Effector CD8-positive, alpha-beta T cell (primary cell): Measurements from ENCODE around the gene SELP.
A peak's percentile ranks its signal among the peaks of the same experiment; 100 is the strongest.

Experiments
- DNase-seq: peaks from one replicate; lab custom pipeline; 2025; lab: John Stamatoyannopoulos, UW

Gene SELP

GRCh38 chr1:169620565-169620964 lies 9.4 kb downstream of the SELP start:
- no peak for DNase-seq

- DNase-seq: no peak
Measured at GRCh38 chr1:169618367-169618766, 11.6 kb downstream of the SELP start.

DNA sequence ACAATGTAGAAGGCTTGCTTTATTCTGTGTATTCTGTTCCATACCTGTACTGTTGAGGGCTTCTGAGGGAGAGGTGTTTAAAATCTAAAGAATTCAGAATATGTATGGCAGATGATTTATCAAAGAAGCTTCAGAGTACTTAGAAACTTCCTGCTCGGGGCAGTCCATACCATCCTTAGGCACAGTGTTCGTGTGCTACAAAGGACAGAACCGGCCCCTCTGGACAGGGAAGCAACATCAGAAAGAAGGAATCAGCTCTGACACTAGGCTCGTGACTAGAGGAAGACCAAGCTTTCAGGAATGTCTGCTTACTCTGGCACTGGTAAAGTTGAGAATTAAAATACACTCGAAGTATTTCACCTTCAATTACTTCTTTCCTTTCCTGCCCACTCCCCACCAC lies 14.1 kb downstream of the SELP start:
- DNase-seq: no peak

DNA sequence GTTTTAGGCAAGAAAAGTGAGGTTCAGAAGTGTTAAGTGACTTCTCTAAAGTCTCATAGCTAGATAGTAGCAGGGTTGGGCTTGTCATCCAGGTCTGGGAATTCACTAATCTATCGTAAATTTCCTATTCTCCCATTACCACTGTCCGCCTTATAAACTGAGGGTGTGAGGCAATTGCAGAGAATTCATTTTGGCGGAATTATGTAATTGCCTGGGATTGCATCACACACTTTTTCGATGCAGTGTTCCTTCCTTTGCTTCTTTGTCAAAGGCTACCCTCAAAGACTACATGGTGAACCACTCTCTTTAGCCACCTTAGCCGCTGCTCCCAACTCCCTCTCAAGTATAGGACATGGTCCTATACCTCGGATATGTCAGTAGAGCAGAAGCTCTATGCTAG lies 19.1 kb downstream of the SELP start:
- DNase-seq: no peak

GRCh38 chr1:169610108-169610507 lies 19.8 kb downstream of the SELP start:
- no peak for DNase-seq

DNA sequence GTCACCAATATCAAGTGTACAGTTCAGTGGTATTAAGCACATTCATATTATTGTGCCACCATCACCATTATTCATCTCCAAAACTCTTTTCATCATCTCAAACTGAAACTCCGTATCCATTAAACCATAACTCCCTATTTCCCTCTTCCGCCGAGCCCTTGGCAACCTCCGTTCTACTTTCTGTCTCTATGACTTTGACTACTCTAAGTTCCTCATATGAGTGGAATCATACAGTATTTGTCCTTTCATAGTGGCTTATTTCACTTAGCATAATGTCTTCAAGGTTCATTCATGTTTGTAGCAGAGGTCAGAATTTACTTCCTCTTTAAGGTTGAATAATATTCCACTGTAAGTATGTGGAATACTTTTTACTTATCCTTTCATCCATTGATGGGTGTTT lies 21.7 kb downstream of the SELP start:
- DNase-seq: no peak

DNA sequence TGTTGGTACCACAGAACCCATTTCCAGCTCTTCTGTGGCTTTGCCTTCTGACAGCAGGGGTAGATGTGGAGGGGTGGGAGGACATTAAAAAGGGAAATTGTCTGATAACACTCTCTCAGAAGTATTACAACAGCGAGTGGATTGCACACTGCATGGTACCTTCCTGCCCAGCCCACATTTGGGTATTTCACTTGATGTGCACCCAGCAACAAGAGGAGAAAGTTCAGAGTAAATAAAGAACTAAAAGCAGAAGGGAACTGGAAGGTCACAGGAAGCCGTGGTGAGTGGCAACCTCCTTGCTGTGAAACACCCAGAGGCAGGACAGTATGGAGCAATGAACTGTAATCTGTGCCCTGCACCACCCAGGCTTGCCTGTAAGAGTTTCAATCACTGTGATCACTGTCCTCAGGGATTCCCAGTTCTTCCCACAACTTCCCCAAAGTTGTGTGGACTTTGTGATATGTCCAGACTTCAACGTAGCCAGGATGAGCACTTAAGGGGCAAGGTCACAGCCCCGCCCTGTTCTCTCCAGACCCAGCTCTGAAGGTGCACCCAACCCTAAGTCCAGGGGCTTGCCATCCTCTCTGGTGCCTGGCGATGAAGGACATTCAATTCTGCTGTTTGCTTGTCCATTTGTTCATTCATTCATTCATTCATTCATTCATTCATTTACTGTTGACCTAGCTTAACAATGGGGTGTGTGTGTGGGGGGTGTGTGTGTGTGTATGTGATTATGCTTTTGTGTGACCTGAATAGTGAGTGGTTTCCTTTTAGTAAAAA lies 25.0 kb downstream of the SELP start:
- no peak for DNase-seq

DNA sequence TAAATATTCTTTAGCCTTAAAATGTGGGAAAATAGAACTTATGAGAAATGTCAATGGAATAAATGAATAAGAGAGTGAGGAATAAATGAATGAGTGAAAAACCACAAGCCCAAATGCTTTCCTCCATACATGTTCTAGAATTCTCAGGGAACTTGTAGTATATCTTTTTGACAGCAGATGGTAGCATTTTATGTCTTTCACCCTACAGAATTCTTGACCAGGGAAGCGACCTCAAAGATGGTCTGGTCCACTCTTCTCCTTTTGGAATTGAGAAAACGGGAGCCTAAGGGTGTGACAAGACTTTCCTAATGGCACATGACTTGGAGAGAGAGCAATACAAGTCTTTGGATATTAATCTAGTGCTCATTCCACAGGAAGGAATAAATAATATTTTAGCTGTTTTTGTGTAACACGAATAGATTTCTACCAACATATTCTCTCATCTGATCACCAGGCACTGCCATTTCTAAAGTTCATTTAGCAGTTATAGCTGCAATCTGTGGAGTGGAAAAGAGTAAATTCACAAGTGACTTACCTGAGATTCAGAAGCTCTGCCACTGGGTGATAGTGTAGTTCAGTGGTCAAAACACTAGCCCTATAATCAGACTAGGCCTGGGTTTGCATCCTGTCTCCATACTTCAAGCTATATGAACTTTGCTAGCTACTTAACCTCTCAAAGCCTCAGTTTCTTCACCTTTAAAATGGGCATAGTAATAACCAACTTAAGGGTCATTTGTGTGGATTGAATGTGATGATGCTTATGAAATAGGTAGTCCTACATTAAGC lies 28.6 kb downstream of the SELP start:
- no peak for DNase-seq

GRCh38 chr1:169595764-169596711 lies 33.9 kb downstream of the SELP start:
- DNase-seq: no peak

GRCh38 chr1:169594391-169594790 lies 35.5 kb downstream of the SELP start:
- no peak for DNase-seq

- no peak for DNase-seq
Measured at GRCh38 chr1:169590932-169591331, 39.0 kb downstream of the SELP start.

DNA sequence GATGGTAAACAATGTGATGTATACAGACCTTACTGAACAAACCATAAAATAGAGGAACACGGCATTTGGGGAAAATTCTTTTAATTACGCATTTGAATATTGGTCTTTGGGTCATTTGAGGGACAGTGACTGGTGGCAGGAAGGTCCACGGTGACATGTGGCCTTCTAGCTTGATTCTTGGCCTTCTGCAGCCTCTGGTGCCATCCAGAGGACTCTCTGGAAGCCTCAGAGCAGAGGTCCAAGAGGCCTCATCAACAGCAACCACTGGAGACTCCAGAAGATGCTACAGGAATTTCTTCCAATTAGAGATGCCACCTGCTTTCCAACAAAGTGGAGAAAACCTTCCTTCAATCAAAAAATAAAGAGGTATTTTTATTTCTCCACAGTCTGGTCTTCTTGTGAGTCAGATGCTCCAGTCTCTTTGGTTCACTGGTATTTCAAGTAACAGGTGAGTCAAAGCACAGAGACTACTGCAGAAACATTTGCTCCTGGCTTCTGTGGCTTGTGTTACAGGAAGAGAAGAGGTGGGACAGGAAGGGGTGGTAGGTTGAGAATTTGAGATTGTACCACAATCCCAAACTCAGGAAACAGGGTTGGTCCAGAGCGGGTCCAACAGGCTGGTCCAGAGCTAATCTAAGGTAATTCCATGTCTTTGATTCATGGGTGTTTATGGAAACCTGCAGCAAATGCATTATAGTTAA lies 41.0 kb downstream of the SELP start:
- DNase-seq: no peak

GRCh38 chr1:169588112-169588511 lies 41.8 kb downstream of the SELP start:
- no peak for DNase-seq

DNA sequence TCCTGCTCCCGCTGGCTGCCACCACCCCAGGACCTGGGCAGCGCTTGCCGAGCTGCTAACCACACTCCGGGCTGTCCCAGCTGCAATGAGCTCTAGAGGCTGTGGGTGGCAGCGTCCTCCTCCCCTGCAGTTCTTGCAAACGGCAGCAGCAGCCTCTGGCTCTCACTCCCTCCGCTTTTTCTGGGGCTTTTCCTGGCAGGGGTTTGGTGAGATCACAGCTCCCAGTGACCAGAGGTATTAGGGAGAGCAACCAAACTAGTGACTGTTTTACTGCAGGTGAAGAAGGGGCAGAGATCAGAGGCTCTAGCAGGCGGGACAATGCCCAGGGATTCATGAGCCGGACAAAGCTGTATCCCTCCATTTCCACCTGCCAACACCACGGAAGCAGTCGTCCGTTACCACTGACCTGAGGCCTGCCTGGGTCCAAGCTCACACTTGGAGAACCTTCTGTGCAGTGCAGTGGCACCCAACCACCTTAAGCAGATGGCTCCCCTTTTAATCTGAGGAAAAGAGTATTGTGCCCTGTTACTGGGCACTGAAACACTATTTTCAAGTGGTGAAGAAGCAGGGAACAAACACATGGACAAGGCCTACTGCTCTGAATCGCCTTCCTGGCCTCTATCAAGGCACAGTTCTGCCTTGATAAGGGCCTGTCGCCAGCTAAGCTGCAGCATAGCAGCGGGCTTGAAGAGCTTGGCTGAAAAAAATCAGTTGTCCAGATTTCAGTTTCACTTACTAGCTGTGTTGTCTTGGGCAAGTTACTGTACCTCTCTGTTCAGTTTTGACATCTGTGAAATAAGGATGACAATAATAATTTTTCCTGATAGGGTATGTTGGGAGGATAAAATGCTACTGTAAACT lies 43.3 kb downstream of the SELP start, which contains the start of gene F5:
Gene F5, minus strand, starts transcription at position 87 of the 861 bp plus-strand sequence. CDS start 95 bp downstream, outside the sequence.
- DNase-seq: peak; percentile 39

DNA sequence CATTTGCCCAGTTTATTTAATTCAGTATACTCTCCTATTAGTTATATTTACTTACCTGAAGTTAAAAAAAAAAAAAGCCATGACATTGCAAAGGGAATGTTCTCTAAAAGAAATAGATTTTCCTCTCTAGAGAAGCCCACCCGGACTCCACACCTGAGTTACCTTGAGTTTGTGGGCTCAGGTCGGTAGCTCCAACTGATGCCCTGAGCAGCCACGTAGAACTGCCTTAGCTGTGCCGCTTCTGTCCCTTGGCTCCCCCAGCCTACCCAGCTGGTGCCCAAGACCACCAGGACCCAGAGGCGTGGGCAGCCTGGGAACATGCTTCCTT lies 43.9 kb downstream of the SELP start:
- no peak for DNase-seq

DNA sequence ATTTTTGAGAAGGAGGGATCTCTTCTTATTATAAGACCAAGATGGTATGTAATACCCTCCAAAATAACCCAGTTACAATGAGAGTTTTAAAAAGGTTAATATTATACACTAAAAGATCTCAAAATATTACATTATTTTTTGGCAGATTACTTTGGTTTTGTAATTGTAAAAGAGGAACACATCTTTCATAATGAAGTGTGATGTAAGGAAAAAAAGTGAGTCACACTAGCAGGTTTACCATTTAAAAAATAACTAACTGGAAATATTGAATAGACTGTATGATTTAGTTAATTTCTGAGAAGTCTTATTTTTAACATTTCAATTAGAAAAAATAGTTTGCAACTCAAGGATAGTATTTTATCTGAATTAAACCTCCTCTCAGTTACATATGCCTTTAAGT lies 44.7 kb downstream of the SELP start:
- DNase-seq: no peak

- no peak for DNase-seq
Measured at GRCh38 chr1:169584483-169585144, 45.3 kb downstream of the SELP start.

DNA sequence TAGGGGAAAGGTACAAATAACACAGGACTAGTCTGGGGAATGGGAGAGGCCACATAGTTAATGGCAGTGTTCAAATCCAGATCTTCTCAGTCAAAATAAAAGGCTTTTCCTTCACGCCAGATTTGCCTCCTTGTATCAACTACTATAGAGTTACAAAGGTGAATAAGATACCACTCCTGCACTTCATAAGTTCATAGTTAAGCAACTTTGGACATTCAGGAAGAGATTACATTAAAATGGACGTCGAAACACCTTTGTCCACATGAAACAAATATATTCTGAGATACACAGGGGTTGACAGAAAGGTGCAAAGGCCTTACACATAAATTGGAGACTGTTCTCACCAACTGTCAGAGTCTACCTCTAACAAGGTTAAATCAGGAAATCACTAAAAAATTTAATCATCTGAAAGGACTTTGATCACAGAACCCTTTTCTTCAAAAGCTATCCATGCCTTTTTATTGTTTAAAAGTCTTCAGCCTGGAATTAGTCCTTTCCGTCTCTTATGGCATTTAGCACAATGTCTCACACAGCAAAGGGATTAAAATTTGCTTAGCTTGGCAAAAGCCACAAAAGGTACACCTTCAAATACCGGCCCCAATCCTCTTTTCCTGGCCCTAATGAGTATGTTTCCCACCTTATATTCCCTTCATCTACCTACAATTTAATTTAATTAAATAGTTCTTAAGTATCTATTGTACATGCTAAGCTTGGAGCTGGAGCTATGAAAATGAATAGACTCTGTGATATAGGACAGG lies 51.8 kb downstream of the SELP start:
- DNase-seq: no peak

DNA sequence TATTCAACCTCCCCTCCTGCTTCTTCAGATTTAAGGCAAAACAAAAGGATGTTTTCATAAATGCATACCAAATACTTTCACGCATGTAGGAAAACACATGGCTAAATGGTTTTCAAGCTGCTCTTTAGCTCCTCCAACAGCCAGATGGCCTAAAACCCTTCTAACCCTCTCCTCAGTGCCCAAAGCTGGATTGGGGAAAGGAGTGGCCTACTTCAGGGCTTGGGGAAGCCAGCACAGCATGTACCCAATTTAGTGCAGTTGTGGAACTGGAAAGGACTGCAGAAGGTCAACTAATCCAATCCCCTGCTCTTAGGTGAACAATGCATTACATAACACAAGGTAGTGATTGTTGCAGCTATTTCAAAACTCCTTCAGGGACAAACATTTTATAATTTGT lies 53.0 kb downstream of the SELP start:
- no peak for DNase-seq
